Epithelial cell of proximal tubule (primary cell): Measurements from ENCODE around the gene RPS3A. TPM values are rescaled to one million over a fixed set of nuclear protein-coding genes. Genes with fewer than 3 reads are reported as not detected.
A peak's percentile ranks its signal among the peaks of the same experiment; 100 is the strongest.
"Not testable (repeated sequence)": the region's sequence is repeated elsewhere in the genome, so short reads cannot be mapped to it uniquely, and the experiment has no call there.

ENCODE experiments used
- DNase-seq: peaks from one replicate; pipeline ENCODE4 v3.0.0-alpha.2; 2011; ENCODE audit warnings: low read depth
- H3K4me3 ChIP-seq: 2 replicates; pipeline ENCODE4 v1.5.1; 2011; ENCODE audit warnings: low read depth, mild to moderate bottlenecking, low read length
- CTCF ChIP-seq: conservative IDR thresholded peaks from 2 replicates; pipeline ENCODE4 v1.5.1; 2012; ENCODE audit warnings: low read depth, mild to moderate bottlenecking, low read length
- total RNA-seq: library from RNA; depleted of rRNA; stranded (reverse); fragments of >200 nt; gene quantifications from 2 replicates; pipeline ENCODE4 v1.2.3, GENCODE V29; 2015

Gene RPS3A
- total RNA-seq, 1 donor from 2014 or later = 3,250 TPM

GRCh38 chr4:151114338-151114737 is 14.9 kb downstream of the RPS3A start:
- H3K4me3 ChIP-seq = no peak overlapping the region
- no peak for TF ChIP-seq CTCF
- DNase-seq = no peak

GRCh38 chr4:151114986-151115385 is 15.6 kb downstream of the RPS3A start:
- DNase-seq = no peak
- TF ChIP-seq CTCF = no peak
- no peak overlapping the region for H3K4me3 ChIP-seq

- peak; percentile 85 for TF ChIP-seq CTCF
- no peak for DNase-seq
These were observed 18.0 kb downstream of the RPS3A start for GRCh38 chr4:151117371-151117962.

GRCh38 chr4:151129796-151130195 is 30.4 kb downstream of the RPS3A start:
- TF ChIP-seq CTCF = no peak
- no peak overlapping the region for H3K4me3 ChIP-seq
- DNase-seq = peak; percentile 19

More at GRCh38 chr4:151117371-151117962, 18.0 kb downstream of the RPS3A start:
- H3K4me3 ChIP-seq = no peak overlapping the region

- no peak for DNase-seq
- no peak for TF ChIP-seq CTCF
These were observed 33.9 kb downstream of the RPS3A start for GRCh38 chr4:151133311-151133710.

GRCh38 chr4:151136048-151136447 is 36.6 kb downstream of the RPS3A start:
- DNase-seq = not testable (repeated sequence)

More at GRCh38 chr4:151133311-151133710, 33.9 kb downstream of the RPS3A start:
- no peak overlapping the region for H3K4me3 ChIP-seq

GRCh38 chr4:151139814-151140213 is 40.4 kb downstream of the RPS3A start:
- no peak overlapping the region for H3K4me3 ChIP-seq
- no peak for DNase-seq
- no peak for TF ChIP-seq CTCF

More at GRCh38 chr4:151136048-151136447, 36.6 kb downstream of the RPS3A start:
- not testable (repeated sequence) for H3K4me3 ChIP-seq
